ENCODE data around the gene GAPVD1.
"Not testable (repeated sequence)": the region's sequence is repeated elsewhere in the genome, so short reads cannot be mapped to it uniquely, and the experiment has no call there.

GAPVD1 gene

DNA sequence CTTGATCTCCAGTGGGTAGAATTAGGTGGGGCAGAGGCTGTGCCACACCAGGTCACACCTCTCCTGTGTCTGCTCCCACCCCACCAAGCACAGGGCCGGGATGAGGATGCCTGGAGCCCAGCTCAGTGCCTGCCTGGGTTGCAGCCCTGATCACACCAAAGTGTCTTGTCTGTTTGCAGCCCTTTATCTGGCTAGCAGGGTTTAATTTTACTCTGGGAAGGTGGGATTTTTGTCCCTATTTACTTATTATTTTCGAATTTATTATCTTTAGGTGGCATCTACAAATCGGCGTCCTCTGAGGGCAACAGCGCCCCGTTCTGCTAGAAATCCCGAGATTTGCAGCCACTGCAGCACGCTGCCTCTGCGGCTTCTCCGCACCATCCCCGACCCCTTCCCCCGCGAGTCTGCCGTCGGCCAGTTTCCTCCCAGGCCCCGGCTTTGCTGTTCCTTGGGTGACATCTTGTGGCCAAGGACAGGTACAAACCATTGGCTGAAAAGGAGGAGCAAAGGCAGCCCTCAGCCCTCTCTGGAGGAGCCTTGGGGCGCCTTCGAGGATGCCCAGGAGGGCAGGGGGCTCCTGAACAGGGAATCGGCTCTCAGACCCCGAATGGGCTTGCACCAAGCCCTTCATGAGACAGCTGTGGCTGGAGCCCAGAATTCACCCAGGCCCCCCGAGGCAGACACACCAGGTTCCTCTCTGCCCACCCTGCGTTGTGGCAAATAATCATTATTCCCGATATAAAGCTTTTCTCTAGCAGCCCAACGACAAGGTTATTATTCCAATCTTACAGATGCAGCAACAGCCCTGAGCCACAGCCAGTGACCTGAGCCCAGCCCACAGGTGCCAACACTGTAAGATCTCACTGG, 113.0 kb downstream of the GAPVD1 start:
- peak; percentile 21 for DNase-seq (ENCODE audit: low read depth)

- no peak for DNase-seq (ENCODE audit: low read depth)
Measured at GRCh38 chr9:125375820-125376219, 114.2 kb downstream of the GAPVD1 start.

- no peak for DNase-seq (ENCODE audit: low read depth)
Measured at GRCh38 chr9:125376261-125377226, 114.9 kb downstream of the GAPVD1 start.

DNA sequence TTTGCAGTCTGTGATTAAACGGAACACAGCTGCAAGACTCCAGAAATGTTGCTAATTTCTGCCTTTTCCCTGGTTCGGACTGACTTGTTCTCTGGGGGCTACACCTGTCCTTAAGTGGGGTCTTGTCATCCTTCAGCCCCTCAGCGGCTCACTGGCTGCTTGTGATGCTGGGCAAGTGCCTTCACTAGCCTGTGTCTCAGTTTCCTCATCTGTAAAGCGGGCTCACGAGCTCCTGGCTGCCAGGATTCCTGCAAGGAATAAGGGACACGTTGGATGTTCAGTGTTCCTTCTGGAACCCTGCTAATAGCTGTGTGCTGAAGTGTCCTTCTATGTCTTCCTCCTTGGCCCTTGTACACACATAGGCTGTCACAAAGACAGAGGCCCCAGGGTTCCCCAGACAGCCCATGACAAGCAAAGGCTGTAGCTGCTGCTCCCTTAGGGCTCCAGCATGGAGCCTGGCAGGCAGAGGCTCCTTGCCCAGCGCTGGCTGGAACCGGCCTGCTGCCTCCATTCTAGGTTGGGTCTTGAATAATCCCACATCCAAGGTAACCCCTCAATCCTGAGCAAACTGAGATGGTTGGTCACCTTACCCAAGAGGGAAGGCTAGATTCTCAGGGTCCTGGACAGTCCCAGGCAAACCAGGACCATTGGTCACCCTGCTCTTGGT, 116.1 kb downstream of the GAPVD1 start:
- no peak for DNase-seq (ENCODE audit: low read depth)

GRCh38 chr9:125378778-125379177, 117.2 kb downstream of the GAPVD1 start:
- no peak for DNase-seq (ENCODE audit: low read depth)

- DNase-seq (ENCODE audit: low read depth): no peak
Measured at GRCh38 chr9:125379208-125379607, 117.6 kb downstream of the GAPVD1 start.

GRCh38 chr9:125380406-125380805, 118.8 kb downstream of the GAPVD1 start:
- no peak for DNase-seq (ENCODE audit: low read depth)

GRCh38 chr9:125387861-125388524, 126.4 kb downstream of the GAPVD1 start:
- no peak for DNase-seq (ENCODE audit: low read depth)

GRCh38 chr9:125388978-125389377, 127.4 kb downstream of the GAPVD1 start:
- no peak for DNase-seq (ENCODE audit: low read depth)

GRCh38 chr9:125391704-125392103, 130.1 kb downstream of the GAPVD1 start:
- DNase-seq (ENCODE audit: low read depth): no peak

DNA sequence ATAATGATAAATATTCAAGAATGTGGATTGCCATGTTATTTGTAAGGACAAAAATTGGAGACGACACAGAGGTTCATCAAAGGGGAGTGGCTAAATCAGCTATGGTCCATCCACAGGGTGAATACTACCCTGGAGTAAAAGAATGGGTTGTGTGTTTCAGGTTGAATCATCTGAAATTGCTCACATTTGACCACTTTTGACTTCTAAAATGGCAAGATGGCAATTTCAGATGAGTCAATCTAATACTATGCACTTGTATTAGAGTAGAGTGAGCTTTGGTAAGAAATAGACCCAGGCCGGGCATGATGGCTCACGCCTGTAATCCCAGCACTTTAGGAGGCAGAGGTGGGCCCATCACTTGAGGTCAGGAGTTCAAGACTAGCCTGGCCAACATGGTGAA, 131.8 kb downstream of the GAPVD1 start:
- DNase-seq (ENCODE audit: low read depth): no peak

DNA sequence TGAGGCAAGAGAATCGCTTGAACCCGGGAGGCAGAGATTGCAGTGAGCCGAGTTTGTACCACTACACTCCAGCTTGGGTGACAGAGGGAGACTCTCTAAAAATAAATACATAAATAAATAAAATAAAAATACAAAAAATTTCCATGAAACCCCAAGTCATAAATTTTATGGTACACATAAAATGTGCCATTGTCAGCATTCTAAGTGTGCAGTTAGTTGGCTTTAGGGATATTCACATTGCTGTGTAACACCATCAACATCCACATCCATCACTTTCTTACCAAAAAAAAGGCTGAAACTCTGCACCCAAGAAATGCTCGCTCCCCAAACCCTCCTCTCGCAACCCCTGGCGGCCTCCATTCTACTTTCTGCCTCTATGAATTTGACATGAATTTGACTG, 135.2 kb downstream of the GAPVD1 start:
- no peak for DNase-seq (ENCODE audit: low read depth)

DNA sequence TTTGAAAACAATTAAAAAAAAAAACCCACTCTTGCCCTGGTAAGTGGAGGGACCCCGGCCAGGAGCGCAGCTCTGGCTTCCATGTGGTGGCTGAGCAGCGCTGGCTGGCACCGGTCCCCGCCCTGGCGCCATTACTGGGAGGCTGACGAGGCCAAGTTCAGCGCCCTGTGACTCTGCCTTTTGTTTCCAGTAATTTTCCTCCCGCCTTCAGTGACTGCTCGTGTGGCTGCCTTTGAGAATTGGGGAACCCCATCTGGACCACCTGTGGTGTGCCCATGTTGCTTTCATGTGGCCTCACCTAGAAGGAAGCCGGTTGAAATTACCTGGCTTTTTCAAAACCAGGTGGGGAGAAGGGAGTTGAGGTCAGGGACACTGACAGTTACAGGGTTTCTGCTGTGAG, 136.1 kb downstream of the GAPVD1 start:
- no peak for DNase-seq (ENCODE audit: low read depth)

DNA sequence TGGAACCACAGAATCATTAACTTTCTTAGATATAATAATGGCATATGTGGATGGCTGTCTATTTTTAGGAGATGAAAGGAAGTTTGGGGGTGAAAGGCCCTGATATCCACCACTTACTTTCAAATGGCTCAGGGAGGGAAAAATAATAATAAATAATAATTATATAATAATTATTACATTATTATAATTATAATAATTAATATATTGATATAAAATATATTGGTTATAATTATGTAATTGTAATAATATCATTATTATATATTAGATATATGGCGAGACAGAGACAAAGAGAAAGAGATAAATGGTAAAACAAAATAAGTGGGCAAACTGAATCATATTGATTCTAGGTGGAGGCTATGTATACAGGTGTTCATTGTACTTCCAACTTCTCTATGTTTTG, 136.6 kb downstream of the GAPVD1 start:
- no peak for DNase-seq (ENCODE audit: low read depth)

DNA sequence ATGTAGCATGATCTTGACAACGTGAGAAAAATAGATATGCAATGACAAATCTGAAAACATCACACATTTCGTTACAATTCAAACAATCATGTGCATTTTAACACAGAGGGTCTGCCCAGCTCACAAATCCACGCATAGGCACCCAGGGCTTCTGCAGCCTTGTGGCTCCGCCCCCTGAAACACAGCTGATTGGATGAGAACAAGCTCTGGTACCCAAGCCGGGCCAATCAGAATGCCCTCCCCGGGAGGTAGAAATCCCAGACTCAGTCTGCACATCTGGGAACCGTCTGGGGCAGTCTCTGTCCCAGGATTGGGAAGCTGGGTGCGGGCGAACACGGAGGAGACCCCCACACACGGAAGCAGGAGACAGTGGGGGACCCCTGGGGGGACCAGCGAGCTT, 137.5 kb downstream of the GAPVD1 start:
- no peak for DNase-seq (ENCODE audit: low read depth)

DNA sequence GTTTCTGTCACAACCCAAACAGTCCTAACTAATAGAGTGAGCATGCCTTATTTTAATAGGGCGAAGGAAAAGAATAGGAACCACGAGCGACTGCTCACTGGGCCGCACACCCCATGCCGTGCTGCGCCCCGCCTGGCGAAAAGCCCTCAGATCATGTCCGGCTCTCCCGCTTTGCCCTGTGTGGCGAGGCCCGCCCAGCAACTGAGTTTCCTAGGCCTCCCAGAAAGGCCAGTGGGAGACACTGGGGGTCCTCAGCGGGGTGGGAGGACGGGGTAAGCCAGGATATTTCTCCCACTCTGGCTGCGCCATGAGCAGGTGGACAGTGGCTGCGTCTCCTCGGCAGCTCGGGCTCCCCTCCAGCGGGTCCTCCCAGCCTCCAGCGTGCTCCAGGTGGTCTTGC, 138.0 kb downstream of the GAPVD1 start:
- DNase-seq (ENCODE audit: low read depth): no peak

- not testable (repeated sequence) for DNase-seq (ENCODE audit: low read depth)
Measured at GRCh38 chr9:125400232-125400631, 138.6 kb downstream of the GAPVD1 start.

- no peak for DNase-seq (ENCODE audit: low read depth)
Measured at GRCh38 chr9:125400725-125401716, 139.4 kb downstream of the GAPVD1 start.

GRCh38 chr9:125404733-125405132, 143.1 kb downstream of the GAPVD1 start:
- DNase-seq (ENCODE audit: low read depth): no peak

Measured in T-helper 22 cell (primary cell).